Activated T-helper 17 cell treated with anti-CD3 and anti-CD28 coated beads, Interleukin-2, amount 50 U/mL, for 72 hours (primary cell): ENCODE data around the gene PTCH1. TPM values are rescaled to one million over a fixed set of nuclear protein-coding genes. Genes with fewer than 3 reads are reported as not detected.

Experiments used
- ATAC-seq: fragments of 150-1000 bp; cut with Tn5 transposase; replicated peaks from 2 replicates; pipeline ENCODE4 v1.10.0; 2021; ENCODE audit warnings: mild to moderate bottlenecking, moderate library complexity
- H3K27ac Mint-ChIP-seq: one replicate; pipeline ENCODE4 v1.8.0; 2022; ENCODE audit warnings: mixed read lengths
- H3K27me3 Mint-ChIP-seq: one replicate; pipeline ENCODE4 v1.8.0; 2022; ENCODE audit warnings: mixed read lengths
- H3K36me3 Mint-ChIP-seq: one replicate; pipeline ENCODE4 v1.8.0; 2022; ENCODE audit warnings: low read depth, mild to moderate bottlenecking, mixed read lengths
- H3K4me1 Mint-ChIP-seq: one replicate; pipeline ENCODE4 v1.8.0; 2022; ENCODE audit warnings: mixed read lengths
- H3K4me3 Mint-ChIP-seq: one replicate; pipeline ENCODE4 v1.8.0; 2022; ENCODE audit warnings: mild to moderate bottlenecking, mixed read lengths
- H3K9me3 Mint-ChIP-seq: one replicate; pipeline ENCODE4 v1.8.0; 2022; ENCODE audit warnings: mixed read lengths
- total RNA-seq, 2 donors: library from RNA; stranded (reverse); gene quantifications; one replicate each; pipeline ENCODE4 v1.2.3, GENCODE V29; 2022

PTCH1 gene
- total RNA-seq, 2 donors from 2014 or later: 2.0 to 8.6 TPM

DNA sequence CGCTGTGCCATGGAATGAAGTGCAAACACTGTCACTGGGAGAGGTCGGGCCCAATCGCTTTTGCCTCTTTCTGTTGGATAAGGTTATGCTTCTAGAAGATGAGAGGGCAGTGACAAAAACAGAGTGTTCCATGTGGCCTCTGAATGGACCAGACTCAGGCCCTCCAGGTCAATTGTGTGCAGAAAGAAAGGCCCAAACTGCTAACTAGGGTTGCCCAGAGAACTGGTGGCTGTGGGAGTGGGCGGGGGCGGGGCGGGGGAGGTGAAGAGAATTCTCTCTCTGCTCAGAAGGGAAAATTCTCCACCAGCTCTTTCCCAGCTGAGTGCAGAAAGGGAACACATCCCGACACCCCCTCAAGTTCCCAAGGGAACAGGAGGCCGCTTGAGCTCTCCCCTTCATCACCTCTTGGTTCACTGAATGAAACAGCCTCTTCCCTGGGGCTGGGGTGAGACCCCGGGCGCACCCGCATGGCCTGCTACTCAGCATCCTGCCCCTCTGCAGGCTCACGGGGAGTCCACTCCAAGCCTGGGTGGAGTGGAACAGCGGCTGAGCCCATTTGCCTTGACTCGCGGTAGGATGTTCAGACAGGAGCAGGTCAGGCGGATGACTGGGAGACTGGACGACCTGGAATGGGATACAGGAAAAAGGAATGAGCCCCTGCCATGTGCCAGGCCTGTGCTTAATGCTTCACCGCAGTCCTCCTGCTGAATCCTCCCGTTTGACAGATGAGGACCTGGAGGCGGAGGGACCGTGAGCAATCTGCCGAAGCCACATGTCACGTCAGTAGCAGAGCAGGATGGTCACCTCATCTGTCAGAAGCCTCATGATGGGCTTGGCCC lies 105.5 kb downstream of the PTCH1 start:
- Mint-ChIP-seq H3K36me3 (no peaks in the 10 kb centered on the region), H3K9me3 (no peaks in the 10 kb centered on the region), H3K4me1 (no peaks in the 10 kb centered on the region), H3K27ac (no peak overlapping the region), H3K4me3 (no peak overlapping the region), H3K27me3 (peaks cover 4% of the 10 kb centered on the region)
- no peak for ATAC-seq

- Mint-ChIP-seq H3K9me3 (no peaks in the 10 kb centered on the region), H3K27me3 (peaks cover 4% of the 10 kb centered on the region), H3K4me3 (no peak overlapping the region), H3K4me1 (no peaks in the 10 kb centered on the region), H3K36me3 (no peaks in the 10 kb centered on the region), H3K27ac (no peak overlapping the region)
- no peak for ATAC-seq
Measured at GRCh38 chr9:95409650-95410426, 106.9 kb downstream of the PTCH1 start.

GRCh38 chr9:95407524-95407923 lies 109.2 kb downstream of the PTCH1 start:
- Mint-ChIP-seq H3K9me3 (no peaks in the 10 kb centered on the region), H3K4me1 (no peaks in the 10 kb centered on the region), H3K36me3 (no peaks in the 10 kb centered on the region), H3K27ac (no peak overlapping the region), H3K4me3 (no peak overlapping the region), H3K27me3 (no peaks in the 10 kb centered on the region)
- no peak for ATAC-seq

- H3K9me3 Mint-ChIP-seq: no peaks in the 10 kb centered on the region
- H3K27ac Mint-ChIP-seq: no peak overlapping the region
- no peak for ATAC-seq
- no peaks in the 10 kb centered on the region for H3K4me1 Mint-ChIP-seq
- no peaks in the 10 kb centered on the region for H3K36me3 Mint-ChIP-seq
- no peaks in the 10 kb centered on the region for H3K27me3 Mint-ChIP-seq
- H3K4me3 Mint-ChIP-seq: no peak overlapping the region
Measured at GRCh38 chr9:95406121-95406520, 110.7 kb downstream of the PTCH1 start.

- Mint-ChIP-seq H3K27me3 (peaks cover 9% of the 10 kb centered on the region), H3K9me3 (peaks cover 4% of the 10 kb centered on the region), H3K4me1 (no peaks in the 10 kb centered on the region), H3K36me3 (no peaks in the 10 kb centered on the region), H3K4me3 (no peak overlapping the region), H3K27ac (no peak overlapping the region)
- ATAC-seq: no peak
Measured at GRCh38 chr9:95399261-95399660, 117.5 kb downstream of the PTCH1 start.

Other genes starting within 250 kb of the PTCH1 start
- 10 to 100 TPM in 1 of 2 donors, 1 to 10 TPM in 1; 8.8 to 13.8 TPM for gene FANCC, start 199.3 kb downstream of the PTCH1 start, total RNA-seq